T-helper 1 cell (primary cell): ENCODE measurements around the gene PRPF6.
"Not testable (repeated sequence)": the region's sequence is repeated elsewhere in the genome, so short reads cannot be mapped to it uniquely, and the experiment has no call there.

Experiments
- DNase-seq, 5 donors: peaks; one replicate each; pipeline ENCODE4 v3.0.0-alpha.2; 2012 to 2020

Gene PRPF6

DNA sequence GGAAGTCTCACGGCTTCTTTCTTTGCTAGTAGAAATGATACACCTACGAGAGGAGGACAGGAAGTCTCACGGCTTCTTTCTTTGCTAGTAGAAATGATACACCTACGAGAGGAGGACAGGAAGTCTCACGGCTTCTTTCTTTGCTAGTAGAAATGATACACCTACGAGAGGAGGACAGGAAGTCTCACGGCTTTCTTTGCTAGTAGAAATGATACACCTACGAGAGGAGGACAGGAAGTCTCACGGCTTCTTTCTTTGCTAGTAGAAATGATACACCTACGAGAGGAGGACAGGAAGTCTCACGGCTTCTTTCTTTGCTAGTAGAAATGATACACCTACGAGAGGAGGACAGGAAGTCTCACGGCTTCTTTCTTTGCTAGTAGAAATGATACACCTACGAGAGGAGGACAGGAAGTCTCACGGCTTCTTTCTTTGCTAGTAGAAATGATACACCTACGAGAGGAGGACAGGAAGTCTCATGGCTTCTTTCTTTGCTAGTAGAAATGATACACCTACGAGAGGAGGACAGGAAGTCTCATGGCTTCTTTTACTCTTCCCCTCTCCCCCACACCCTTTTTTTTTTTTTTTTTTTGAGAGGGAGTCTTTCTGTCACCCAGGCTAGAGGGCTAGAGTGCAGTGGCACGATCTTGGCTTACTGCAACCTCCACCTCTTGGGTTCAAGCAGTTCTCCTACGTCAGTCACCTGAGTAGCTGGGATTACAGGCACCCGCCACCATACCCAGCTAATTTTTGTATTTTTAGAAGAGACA is 31.6 kb downstream of the PRPF6 start:
- DNase-seq: not testable (repeated sequence)

GRCh38 chr20:64015635-64016034 is 34.7 kb downstream of the PRPF6 start:
- no peak for DNase-seq

DNA sequence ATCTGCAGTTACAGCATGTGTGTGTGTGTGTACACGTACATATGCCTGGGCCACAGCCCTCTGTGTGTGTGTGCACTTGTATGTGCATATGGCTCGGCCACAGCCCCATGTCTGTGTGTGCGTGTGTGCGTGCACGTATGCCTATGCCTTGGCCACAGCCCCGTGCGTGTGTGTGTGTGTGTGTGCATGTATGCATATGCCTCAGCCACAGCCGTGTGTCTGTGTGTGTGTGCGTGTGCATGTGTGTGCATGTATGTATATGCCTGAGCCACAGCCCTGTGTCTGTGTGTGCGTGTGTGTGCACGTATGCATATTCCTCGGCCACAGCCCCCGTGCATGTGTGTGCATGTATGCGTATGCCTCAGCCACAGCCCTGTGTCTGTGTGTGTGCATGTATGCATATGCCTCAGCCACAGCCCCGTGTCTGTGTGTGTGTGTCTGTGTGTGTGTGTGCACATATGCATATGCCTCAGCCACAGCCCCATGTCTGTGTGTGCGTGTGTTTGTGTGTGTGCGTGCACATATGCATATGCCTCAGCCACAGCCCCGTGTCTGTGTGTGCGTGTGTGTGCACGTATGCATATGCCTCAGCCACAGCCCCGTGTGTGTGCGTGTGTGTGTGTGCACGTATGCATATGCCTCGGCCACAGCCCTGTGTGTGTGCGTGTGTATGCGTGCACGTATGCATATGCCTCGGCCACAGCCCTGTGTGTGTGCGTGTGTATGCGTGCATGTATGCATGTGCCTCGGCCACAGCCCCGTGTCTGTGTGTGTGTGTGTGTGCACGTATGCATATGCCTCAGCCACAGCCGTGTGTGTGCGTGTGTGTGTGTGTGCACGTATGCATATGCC is 40.4 kb downstream of the PRPF6 start:
- no peak for DNase-seq

GRCh38 chr20:64022671-64023360 is 41.9 kb downstream of the PRPF6 start:
- no peak for DNase-seq

GRCh38 chr20:64023361-64024140 is 42.6 kb downstream of the PRPF6 start:
- DNase-seq: no peak

GRCh38 chr20:64024141-64024990 is 43.4 kb downstream of the PRPF6 start:
- DNase-seq: no peak

GRCh38 chr20:64025101-64025825 is 44.3 kb downstream of the PRPF6 start:
- DNase-seq: no peak

GRCh38 chr20:64025826-64026412 is 45.0 kb downstream of the PRPF6 start:
- DNase-seq: no peak

- no peak for DNase-seq
Measured at GRCh38 chr20:64027981-64028685, 47.2 kb downstream of the PRPF6 start.

DNA sequence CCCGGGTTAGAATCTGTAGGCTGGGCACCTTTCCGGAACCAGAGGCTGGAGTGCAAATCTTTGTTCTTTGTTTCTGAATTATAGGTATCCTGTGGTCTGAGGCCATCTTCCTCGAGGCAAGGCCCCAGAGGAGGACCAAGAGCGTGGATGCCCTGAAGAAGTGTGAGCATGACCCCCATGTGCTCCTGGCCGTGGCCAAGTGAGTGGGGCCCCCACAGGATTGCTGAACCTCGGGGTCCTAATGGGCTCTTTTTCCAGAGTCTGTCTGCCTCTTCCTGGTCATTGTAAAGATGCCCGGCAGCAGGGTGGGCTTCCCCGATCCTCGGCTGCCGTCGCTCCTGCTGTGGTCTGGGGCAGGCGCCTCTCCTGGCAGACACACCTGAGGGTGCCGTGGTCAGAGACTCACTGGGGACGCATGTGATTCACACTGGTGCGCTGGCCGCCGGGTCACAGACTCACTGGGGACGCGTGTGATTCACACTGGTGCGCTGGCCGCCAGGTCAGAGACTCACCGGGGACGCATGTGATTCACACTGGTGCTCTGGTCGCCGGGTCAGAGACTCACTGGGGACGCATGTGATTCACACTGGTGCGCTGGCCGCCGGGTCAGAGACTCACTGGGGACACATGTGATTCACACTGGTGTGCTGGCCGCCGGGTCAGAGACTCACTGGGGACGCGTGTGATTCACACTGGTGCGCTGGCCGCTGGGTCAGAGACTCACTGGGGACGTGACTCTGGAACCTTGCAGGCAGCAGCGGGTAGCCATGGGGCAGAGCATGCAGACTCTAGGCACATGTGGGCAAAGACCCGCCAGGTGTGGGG is 48.6 kb downstream of the PRPF6 start:
- DNase-seq: no peak

DNA sequence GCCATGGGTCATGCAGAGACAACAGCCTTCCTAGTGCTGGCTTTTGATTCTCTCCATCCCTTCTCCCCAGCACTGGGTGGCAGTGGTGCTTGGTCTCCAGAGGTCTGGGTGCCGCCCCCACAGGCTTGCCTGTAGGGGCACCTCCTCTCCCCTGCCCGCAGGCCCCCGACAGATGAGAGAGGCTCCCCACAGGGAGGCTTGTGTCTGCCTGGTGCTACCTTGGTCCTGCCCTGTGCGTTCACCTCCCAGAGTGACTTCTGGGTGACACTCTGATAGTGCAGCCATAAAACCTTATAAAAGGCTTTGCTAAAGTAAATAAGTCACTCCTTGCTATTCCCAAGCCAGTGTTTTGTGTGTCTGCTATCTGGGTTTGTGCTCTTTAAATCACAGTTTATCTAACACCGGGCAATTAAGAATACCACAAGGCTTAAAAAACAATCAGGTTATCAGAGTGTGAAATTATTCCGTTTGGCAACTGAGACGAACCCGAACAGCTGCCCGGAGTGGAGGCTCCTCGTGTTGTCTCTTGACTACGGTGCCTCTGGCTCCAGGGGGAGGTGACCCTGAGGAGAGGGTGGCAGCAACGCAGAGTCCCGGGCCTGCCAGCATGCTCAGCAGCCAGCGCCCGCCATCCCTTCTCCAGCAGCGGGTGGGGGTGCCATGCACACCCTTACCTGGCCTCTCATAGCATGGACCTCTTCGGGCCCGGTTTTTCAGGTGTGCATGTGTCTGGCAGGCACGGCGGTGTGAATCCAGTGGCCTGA is 49.6 kb downstream of the PRPF6 start:
- DNase-seq: no peak

DNA sequence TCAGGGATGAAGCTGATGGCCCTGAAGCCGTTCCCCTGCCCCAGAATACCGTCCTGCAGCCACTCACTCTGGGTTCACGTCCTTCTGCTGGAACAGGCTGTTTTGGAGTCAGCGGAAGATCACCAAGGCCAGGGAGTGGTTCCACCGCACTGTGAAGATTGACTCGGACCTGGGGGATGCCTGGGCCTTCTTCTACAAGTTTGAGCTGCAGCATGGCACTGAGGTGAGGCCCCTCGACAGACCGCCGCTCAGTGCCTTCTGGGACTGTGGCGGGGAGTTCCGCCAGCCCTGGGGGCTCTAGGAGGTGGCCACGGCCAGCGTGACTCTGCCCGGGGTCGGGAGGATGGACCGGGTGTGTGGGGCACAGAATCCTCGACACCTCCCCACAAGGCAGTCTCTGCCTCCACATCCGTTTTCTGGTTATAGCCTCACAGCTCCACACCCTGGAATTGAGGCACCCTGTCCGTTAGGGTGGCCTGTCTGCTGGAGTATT is 50.9 kb downstream of the PRPF6 start:
- DNase-seq: no peak

DNA sequence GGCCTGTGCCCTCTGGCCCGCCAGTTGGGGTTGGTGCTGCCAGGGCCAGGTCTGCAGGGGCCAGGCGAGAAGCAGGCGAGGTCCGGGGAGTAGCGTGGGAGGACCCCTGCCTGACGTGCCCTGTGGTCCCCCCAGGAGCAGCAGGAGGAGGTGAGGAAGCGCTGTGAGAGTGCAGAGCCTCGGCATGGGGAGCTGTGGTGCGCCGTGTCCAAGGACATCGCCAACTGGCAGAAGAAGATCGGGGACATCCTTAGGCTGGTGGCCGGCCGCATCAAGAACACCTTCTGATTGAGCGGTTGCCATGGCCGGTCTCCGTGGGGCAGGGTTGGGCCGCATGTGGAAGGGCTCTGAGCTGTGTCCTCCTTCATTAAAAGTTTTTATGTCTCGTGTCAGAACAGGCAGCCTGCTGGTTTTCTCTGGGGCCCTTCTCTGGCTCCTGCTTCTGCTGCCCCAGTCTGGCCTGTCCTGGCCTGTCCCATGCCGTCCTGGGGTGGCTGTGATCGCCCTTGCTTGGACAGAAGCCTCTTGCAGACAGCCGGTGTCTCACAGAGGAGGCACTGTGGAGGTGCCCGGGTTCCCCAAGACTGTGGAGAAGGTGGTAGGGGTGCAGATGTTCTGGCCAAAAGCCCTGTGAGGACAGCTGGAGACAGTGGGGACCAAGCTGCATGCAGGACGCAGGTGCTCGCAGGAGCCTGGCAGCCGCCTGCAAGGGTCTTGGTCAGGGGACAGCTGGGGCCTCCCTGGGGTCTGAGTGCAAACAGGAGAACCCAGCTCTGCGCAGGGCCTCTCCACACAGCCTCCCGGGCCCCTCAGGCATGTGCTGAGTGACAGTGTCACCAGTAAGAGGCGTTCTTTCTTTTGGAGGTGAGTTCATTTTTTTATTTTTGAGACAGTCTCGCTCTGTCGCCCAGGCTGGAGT is 52.0 kb downstream of the PRPF6 start:
- no peak for DNase-seq

- no peak for DNase-seq
Measured at GRCh38 chr20:64033981-64034493, 53.1 kb downstream of the PRPF6 start.

- DNase-seq: peak in 1 of 5 donors; percentile 77
Measured at GRCh38 chr20:64035066-64035932, 54.4 kb downstream of the PRPF6 start.
